ENCODE data around the gene A3GALT2. TPM values are rescaled to one million over a fixed set of nuclear protein-coding genes. Genes with fewer than 3 reads are reported as not detected.
A peak's percentile ranks its signal among the peaks of the same experiment; 100 is the strongest.
"Not testable (repeated sequence)": the region's sequence is repeated elsewhere in the genome, so short reads cannot be mapped to it uniquely, and the experiment has no call there.

The A3GALT2 gene
- total and polyA plus RNA-seq, 9 donors: not detected

DNA sequence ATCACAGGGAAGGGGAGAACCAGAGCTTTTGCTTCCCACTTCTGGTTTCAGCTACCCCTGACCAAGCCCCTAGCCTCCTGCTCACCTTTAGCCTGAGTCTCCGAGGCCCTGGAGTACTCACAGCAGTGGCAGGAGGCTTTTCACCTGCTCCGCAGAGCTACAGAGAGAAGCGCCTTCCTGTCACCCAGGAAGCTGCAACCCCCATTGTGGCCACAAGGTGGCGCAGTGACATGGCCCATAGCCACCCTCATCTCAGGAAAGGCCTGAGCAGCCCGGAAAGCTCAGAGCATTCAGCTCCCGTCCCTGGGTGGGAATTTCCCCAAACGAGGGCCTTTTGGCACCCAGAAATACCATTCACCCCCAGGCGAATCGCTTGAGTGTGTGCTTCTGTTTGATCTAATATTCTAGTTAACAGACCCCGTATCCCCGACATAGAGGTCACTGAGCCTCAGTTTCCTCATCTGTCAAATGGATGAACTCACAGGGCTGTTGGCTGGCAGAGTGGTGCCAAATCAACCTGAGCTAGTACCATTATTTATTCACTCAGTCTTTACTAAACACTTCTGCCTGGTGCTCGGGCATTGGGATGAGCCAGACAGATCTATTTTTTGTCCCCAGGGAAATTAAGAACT lies 25.3 kb downstream of the A3GALT2 start:
- DNase-seq: peak; percentile 78 to 93 (median 90)
- Histone ChIP-seq H3K27ac (no peak overlapping the region), H3K4me3 (no peak overlapping the region), H3K4me1 (ENCODE audit: insufficient read depth) (peaks cover 3% of the 10 kb centered on the region), H3K36me3 (no peaks in the 10 kb centered on the region), H3K9me3 (no peaks in the 10 kb centered on the region), H3K27me3 (no peaks in the 10 kb centered on the region)
- TF ChIP-seq EP300 (IDR thresholded peaks at IDR 0.05) (no peak), POLR2A (IDR thresholded peaks at IDR 0.05) (peak; percentile 28)
- TF ChIP-seq, protein P1, sequence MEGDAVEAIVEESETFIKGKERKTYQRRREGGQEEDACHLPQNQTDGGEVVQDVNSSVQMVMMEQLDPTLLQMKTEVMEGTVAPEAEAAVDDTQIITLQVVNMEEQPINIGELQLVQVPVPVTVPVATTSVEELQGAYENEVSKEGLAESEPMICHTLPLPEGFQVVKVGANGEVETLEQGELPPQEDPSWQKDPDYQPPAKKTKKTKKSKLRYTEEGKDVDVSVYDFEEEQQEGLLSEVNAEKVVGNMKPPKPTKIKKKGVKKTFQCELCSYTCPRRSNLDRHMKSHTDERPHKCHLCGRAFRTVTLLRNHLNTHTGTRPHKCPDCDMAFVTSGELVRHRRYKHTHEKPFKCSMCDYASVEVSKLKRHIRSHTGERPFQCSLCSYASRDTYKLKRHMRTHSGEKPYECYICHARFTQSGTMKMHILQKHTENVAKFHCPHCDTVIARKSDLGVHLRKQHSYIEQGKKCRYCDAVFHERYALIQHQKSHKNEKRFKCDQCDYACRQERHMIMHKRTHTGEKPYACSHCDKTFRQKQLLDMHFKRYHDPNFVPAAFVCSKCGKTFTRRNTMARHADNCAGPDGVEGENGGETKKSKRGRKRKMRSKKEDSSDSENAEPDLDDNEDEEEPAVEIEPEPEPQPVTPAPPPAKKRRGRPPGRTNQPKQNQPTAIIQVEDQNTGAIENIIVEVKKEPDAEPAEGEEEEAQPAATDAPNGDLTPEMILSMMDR (IDR thresholded peaks at IDR 0.05): peak; percentile 96 to 97 (median 96)
- intact Hi-C loops (cut with DNase I): loop anchor here (2.0 to 10.0 kb wide), 6 partner anchors 71 to 172 kb away; no protein-coding TSS in a partner anchor
- 31 to 46% (median 36%) methylated on average over 12 of the region's 12 CpGs for WGBS, 3 donors

DNA sequence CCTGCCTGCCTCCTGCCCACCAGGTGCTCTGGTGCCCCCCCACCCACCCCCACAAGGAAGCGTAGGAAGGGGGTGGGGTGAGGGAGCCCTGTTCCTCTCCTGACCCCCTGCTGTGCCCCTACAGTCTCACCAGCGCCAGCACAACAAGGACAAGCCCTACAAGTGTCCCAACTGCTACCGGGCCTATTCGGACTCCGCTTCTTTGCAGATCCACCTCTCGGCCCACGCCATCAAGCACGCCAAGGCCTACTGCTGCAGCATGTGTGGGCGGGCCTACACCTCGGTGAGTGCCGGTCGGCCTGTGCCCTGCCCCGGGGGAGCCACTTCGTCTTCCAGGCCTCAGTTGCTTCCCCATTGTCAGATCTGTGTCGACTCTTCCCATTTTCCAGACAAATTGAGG lies 25.9 kb downstream of the A3GALT2 start:
- H3K27me3 ChIP-seq: no peaks in the 10 kb centered on the region
- TF ChIP-seq EP300 (IDR thresholded peaks at IDR 0.05) (no peak), POLR2A (IDR thresholded peaks at IDR 0.05) (no peak)
- TF ChIP-seq, protein P1 (IDR thresholded peaks at IDR 0.05): no peak
- peak in 1 of 5 donors; percentile 48 for DNase-seq
- H3K4me1 ChIP-seq (ENCODE audit: insufficient read depth): peaks cover 3% of the 10 kb centered on the region
- WGBS, 3 donors: 66 to 78% (median 71%) methylated on average over 15 of the region's 15 CpGs
- intact Hi-C loops (cut with DNase I): loop anchor here (2.0 to 10.0 kb wide), 5 partner anchors 72 to 172 kb away; no protein-coding TSS in a partner anchor
- no peak overlapping the region for H3K27ac ChIP-seq
- no peaks in the 10 kb centered on the region for H3K36me3 ChIP-seq
- no peaks in the 10 kb centered on the region for H3K9me3 ChIP-seq
- H3K4me3 ChIP-seq: no peak overlapping the region

DNA sequence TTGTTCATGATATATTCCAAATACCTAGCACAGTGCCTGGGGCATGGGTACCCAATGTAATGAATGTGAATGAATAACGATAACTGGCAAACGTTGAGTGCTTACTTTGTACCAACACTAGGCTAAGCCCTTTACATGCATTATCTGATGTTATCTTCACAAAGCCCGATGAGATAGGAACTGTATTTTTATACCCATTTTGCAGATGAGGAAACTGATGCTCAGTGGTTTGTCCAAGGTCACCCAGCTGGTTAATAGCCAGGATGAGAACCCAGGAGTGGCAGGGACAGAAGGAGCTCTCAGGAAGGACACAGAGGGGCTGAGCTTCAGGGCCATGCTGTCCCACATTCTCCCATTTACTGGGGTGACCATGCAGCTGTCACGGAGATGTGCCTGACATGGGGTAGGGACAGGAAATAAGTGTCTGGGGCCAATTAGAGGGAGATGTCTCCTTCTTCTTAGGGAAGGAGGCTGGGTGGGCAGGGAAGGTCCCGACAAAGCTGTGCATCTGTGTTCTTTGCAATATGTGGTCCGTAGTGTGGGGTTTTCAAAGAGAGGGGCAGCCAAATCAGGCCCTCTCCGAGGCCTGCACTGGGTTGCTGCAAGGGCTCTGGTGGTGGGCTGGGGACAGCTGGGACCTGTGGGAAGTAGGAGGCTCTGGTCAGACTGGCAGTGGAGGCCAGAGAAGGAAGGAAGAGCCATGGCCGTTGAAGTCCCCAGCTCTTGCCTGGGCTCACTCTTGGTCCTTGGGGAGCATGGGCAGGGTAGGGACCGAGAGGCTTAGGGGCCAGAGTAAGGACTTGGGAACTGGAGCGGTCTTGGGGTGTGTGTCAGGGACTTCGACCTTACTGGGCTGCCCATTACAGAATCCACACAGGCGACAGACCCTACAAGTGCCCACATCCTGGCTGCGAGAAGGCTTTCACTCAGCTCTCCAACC lies 26.6 kb downstream of the A3GALT2 start:
- TF ChIP-seq, protein P1 (IDR thresholded peaks at IDR 0.05): no peak
- TF ChIP-seq POLR2A (IDR thresholded peaks at IDR 0.05) (no peak), EP300 (IDR thresholded peaks at IDR 0.05) (no peak)
- Histone ChIP-seq H3K27ac (no peak overlapping the region), H3K4me1 (ENCODE audit: insufficient read depth) (peaks cover 3% of the 10 kb centered on the region), H3K36me3 (no peaks in the 10 kb centered on the region), H3K27me3 (no peaks in the 10 kb centered on the region), H3K4me3 (no peak overlapping the region), H3K9me3 (no peaks in the 10 kb centered on the region)
- WGBS, 3 donors: 75 to 80% (median 80%) methylated on average over 13 of the region's 13 CpGs
- intact Hi-C loops (cut with DNase I): loop anchor here (2.0 to 10.0 kb wide), 5 partner anchors 73 to 173 kb away; no protein-coding TSS in a partner anchor
- peak in 1 of 5 donors; percentile 28 for DNase-seq

DNA sequence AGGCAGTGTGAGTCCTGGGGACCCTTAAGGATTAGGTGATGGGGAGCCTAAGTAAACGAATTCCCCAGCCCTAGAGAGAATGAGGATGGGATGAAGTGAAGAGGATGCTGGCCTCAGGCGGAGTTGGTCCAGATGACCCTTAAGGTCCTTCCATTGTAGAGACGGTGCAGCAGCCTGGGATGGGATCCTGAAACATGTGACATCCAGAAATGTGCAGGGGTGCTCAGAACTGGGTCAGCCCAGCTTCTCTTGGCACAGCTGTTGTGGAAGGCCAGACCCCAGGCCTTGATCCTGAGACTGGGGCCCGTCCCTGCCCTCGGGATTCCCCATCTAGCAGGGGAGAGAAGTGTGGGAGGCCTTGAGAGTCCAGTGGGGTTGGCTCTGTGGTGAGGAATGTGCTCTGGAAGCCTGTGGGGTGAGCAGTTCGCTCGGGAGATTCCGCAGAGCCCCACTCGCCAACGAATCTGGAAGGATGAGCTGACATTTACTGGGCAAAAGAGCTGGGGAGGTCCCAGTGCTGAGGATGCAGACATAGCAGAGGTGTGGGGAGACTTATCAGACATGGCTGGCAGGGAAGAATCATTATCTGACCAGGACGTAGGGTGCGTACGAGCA lies 28.1 kb downstream of the A3GALT2 start:
- H3K27me3 ChIP-seq: no peaks in the 10 kb centered on the region
- no peaks in the 10 kb centered on the region for H3K36me3 ChIP-seq
- TF ChIP-seq, protein P1 (IDR thresholded peaks at IDR 0.05): no peak
- no peak for TF ChIP-seq POLR2A (IDR thresholded peaks at IDR 0.05)
- TF ChIP-seq EP300 (IDR thresholded peaks at IDR 0.05): no peak
- peaks cover 3% of the 10 kb centered on the region for H3K4me1 ChIP-seq (ENCODE audit: insufficient read depth)
- no peaks in the 10 kb centered on the region for H3K9me3 ChIP-seq
- peak in 2 of 5 donors; percentile 31 to 51 for DNase-seq
- no peak overlapping the region for H3K4me3 ChIP-seq
- H3K27ac ChIP-seq: no peak overlapping the region
- 32 to 36% (median 32%) methylated on average over 13 of the region's 13 CpGs for WGBS, 3 donors
- intact Hi-C loops (cut with DNase I): loop anchor here in 1 of 4 donors (10.0 kb wide), 1 partner anchor 172 kb away; no protein-coding TSS in a partner anchor

DNA sequence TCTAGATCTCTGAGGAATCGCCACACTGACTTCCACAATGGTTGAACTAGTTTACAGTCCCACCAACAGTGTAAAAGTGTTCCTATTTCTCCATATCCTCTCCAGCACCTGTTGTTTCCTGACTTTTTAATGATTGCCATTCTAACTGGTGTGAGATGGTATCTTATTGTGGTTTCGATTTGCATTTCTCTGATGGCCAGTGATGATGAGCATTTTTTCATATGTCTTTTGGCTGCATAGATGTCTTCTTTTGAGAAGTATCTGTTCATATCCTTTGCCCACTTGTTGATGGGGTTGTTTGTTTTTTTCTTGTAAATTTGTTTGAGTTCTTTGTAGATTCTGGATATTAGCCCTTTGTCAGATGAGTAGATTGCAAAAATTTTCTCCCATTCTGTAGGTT lies 30.3 kb downstream of the A3GALT2 start:
- H3K4me1 ChIP-seq (ENCODE audit: insufficient read depth); DNase-seq; H3K9me3 ChIP-seq; H3K4me3 ChIP-seq; H3K36me3 ChIP-seq; H3K27me3 ChIP-seq; H3K27ac ChIP-seq: not testable (repeated sequence)
- WGBS, 3 donors: 84 to 100% (median 92%) methylated on average over 1 of the region's 2 CpGs
- intact Hi-C loops (cut with DNase I): loop anchor here in 1 of 4 donors (10.0 kb wide), 1 partner anchor 174 kb away; no protein-coding TSS in a partner anchor

All from ovary (tissue), 9 donors.